ENCODE data around the gene FNIP1.

DNA sequence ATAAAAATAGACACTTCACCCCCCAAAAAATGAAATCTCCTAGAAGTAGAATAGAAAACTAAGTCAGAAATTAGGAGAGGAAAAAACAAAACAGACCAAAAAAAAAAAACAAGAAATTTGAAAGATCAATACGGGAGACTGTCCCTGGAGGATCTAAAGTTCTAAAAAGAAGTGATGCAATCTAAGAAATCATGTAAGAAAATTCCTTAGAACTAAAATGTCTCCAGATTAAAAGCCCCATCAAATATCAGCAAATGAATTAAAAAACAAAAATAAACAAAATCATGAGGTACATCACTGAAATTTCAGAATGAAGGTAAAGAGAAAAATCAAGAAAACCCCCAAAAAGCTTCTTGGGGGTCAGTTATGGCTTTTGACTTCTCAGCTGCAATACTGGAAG, 13.5 kb downstream of the FNIP1 start:
- TF ChIP-seq TAF1 (IDR thresholded peaks at IDR 0.05; ENCODE audit: borderline replicate concordance, low read depth, low read length) (no peak), POLR2A (IDR thresholded peaks at IDR 0.05; ENCODE audit: low read depth, low read length) (no peak)
